HG02970 (cell line): ENCODE results near the gene AIF1L.

Source experiments
- ATAC-seq: cut with Tn5 transposase; IDR thresholded peaks from one replicate; pipeline ENCODE4 v1.9.1; 2021; ENCODE audit warnings: mild to moderate bottlenecking, moderate library complexity, moderate number of reproducible peaks; ENCODE audit not compliant: unreplicated experiment, low FRiP score

The AIF1L gene

GRCh38 chr9:131076347-131077195 is 19.8 kb upstream of the AIF1L start:
- ATAC-seq, result no peak

GRCh38 chr9:131078427-131079366 is 17.6 kb upstream of the AIF1L start:
- ATAC-seq, result no peak

DNA sequence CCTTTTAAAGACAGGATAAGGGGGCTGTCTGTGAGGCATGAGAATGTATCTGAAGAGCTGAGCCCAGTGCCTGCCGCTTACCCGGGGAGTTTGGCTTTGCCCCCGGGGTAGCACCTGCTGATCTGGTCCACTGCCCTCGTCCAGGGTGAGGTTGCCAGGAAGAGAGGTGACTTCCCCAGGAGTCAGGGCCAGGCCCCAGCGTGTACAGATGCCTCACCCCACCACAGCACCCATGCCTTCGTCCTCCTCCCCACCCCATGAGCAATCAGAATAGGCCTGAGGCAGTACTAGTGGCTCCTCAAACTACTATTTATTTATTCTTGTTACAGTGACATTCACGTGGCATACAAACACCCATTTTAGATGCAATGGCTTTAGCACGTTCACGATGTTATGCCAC is 15.7 kb upstream of the AIF1L start:
- ATAC-seq, result no peak

- ATAC-seq, result no peak
Measured at GRCh38 chr9:131081868-131082267, 14.5 kb upstream of the AIF1L start.

DNA sequence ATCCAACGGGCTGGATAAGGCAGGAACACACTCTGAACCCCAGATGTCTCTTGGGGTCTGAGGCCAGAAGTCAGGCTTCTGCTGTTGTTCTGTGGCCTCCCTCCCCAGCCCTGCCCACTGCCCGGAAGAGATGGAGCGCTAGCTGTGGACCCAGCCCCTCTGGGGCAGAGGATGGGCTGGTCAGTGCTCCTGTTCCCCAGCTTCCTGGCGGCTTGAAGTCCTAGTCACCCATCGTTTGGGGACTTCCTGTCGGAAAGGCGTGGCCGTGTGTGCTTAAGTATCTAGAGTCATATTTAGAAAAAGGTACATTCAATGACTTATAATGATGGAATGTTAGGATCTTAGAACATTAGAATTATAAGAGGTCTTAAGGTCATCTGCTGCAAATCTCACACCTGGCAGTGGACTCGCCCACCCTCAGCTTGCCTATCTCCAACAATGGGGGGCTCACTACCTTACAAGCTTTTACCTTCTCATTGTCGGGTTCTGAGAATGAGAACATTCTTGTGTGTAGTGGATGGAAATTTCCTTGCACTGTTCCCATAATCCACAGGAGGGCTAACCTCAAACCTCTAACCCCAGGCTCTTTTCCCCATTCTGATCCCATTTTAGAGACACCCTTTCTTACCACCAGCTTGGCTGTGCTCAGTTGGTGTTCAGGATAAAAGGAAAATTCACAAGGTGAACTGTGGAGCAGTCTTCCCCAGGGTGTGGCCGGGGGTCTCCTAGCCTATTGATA is 13.4 kb upstream of the AIF1L start:
- ATAC-seq, result no peak

DNA sequence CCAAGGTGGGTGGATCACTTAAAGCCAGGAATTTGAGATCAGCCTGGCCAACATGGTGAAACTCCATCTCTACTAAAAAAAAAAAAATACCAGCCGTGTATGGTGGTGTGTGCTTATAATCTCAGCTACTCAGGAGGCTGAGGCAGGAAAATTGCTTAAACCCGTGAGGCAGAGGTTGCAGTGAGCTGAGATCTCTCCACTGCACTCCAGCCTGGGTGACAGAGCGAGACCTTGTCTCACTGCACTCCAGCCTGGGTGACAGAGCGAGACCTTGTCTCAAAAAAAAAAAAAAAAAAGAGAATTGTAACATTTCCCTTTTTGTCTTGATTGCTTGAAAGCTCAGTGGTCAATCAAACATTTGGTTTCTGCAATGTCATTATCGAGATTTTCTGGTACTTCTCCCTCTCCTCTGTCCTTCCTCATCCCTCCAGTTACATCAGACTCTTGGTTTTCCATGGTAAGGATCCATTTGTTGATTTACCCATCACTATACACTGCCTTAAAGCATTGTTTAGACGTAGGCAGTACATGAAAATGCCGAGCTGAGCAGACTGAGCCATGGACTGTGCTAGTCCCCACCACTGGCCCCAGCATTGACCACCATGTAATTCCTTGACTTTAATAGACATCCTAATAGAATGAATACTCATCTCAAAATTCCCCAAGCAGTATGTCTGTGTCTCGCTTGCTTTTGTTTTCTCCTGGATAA is 11.5 kb upstream of the AIF1L start:
- no peak for ATAC-seq

GRCh38 chr9:131085370-131086122 is 10.8 kb upstream of the AIF1L start:
- ATAC-seq, result no peak

DNA sequence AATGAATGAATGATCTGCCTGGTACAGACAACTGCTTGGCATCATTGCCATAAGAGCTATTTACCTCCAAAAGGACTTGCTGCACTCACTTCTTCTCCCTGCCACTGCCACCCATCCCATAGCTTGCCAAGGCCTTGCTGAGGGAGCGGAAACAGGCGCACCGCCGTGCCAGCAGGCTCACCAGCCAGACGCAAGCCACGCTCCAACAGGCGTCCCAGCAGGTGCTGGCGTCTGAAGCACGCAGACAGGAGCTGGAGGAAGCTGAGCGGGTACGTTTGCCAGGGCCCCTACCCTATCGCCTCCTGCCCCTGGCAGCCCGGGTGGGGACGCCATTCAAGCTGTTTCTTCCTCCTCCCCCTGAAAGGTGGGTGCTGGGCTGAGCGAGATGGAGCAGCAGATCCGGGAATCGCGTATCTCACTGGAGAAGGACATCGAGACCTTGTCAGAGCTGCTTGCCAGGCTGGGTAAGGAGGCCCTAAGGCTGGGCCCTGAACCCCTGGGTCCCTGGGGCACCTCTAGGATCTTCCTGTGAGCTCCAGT is 8.9 kb upstream of the AIF1L start:
- no peak for ATAC-seq

DNA sequence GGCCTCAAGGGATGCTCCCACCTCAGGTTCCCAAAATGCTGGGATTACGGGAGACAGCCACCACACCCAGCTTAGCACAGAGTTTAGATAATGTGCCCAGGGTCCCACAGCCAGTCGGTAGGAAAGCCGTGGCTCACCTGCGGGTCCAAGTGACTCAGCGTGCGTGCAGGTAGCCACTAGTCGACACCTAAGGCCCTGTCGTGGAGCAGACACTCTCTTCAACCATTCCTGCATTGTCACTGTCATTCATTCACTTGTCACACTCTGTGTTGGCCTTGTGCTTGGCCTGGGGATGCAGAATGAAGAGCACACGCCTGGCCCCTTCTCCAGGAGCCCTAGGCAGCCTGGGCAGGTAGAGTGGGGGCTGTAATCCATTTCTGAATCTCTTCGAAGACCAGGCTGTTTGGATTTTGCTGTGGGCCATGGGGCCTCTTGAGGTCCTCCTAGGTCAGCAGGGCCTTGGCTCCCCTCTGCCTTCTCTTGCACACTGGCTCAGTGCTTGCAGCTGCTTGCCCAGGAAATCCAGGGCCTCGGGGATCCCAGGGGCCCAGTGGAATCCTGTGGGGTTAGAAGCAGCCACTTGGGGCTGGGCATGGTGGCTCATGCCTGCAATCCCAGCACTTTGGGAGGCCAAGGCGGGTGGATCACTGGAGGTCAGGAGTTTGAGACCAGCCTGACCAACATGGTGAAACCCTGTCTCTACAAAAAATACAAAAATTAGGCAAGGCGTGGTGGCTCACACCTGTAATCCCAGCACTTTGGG is 6.1 kb upstream of the AIF1L start:
- no peak for ATAC-seq

DNA sequence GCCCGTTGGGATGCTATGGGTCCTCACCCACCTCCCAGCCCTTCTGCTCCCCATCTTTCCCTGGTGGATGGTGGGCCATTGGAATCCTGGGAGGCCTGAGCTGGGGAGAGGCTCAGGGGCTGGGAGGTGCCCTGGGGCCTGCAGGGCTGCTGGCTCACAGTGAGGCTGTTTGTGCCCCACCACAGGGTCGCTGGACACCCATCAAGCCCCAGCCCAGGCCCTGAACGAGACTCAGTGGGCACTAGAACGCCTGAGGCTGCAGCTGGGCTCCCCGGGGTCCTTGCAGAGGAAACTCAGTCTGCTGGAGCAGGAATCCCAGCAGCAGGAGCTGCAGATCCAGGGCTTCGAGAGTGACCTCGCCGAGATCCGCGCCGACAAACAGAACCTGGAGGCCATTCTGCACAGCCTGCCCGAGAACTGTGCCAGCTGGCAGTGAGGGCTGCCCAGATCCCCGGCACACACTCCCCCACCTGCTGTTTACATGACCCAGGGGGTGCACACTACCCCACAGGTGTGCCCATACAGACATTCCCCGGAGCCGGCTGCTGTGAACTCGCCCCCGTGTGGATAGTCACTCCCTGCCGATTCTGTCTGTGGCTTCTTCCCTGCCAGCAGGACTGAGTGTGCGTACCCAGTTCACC is 4.9 kb upstream of the AIF1L start:
- ATAC-seq, result no peak

DNA sequence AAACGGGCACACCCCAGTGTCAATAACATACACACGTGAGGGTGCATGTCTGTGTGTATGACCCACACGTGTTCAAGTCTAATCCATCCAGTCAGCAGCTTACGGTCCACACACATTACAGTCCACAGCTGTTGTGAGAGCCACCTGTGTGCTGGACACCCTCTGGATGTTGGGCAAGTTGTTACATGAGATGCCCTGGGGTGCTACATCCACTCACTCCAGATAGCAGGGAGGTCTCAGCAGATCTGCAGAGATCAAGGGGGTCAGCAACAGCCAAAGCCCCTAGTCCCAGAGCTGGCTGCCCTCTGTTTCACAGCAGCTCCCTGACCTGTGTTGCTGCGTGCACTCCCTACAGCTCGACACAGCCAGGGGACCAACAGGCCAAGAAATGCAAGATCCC is 4.3 kb upstream of the AIF1L start:
- ATAC-seq, result no peak

DNA sequence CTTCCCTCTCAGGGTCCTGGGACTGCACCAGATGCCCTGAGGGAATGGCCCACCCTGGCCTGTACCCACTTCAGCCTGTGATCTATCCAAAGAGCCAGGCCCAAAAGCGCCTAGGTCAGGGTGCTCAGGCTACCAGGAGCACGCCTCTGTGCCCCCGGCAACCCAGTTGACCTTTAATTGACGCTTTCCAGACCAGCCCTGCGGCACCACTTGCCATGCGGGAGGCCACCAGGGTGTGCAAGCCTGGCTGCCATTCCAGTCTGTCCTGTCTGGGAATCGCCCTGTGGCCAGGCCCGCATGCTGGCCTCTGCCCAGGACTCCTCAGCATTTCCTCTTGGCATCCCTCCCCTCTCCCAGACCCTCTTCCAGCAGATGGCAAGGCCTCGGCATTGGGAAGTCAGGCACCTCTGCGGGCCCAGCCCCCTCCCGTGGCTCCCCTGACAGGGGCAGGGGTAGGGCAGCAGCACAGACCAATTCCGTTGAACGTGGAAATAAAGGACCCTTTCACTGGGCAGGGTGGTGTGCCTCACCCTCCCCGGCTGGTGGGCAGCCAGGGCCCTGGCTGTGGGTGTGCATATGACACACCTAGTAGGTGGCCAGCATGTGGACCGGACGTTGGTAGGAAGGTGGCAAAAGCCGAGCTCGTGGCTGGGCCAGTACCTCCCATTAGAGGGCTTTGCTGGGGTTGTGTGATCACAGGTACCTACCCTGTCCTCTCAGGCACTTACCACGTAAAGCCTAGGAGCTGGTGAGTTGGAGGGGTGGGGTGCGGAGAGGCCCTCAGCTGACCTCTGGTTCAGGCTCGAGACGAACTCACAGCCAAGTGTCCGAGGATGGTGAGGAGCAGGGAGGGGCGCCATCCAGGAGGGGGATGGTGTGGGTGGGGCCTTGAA is 3.5 kb upstream of the AIF1L start:
- ATAC-seq, result no peak

- ATAC-seq, result no peak
Measured at GRCh38 chr9:131094015-131094414, 2.3 kb upstream of the AIF1L start.

DNA sequence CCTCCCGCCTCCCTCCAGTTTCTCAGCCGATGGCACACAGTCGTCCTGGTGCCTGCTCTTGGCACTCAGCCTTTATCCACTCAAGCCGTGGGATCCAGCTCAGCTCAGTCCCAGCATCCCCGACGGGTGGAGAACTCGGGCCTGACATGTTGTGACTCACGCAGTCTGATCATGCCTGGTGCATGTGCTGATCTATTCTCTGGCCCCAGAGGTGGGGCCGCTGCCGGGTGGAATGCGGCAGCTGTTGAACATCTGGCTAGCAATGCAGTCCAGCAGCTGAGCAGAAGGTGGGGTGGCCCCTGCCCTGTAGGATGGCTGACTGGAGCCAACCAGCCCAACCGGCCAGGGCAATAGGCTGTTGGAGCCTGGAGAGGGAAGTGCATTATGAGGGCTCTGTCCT is 1.7 kb upstream of the AIF1L start:
- no peak for ATAC-seq

GRCh38 chr9:131095666-131096268 is 564 bp upstream of the AIF1L start:
- no peak for ATAC-seq

- ATAC-seq, result no peak
Measured at GRCh38 chr9:131097126-131097947, 1.0 kb downstream of the AIF1L start.
